WTC11 (cell line): ENCODE measurements around the gene GTF2F1. TPM values are rescaled to one million over a fixed set of nuclear protein-coding genes. Genes with fewer than 3 reads are reported as not detected.

Experiments
- ATAC-seq: fragments of 200-7000 bp; cut with Tn5 transposase; 2 replicates; pipeline ENCODE4 v1.10.0; 2021; ENCODE audit warnings: mild to moderate bottlenecking, moderate library complexity
- CTCF ChIA-PET: fragments of 300-600 bp; sonication (Branson Sonifier 250); formaldehyde crosslinking; loops from one replicate; lab custom pipeline; 2021; ENCODE audit warnings: antibody characterized with exemption; lab: Charles Lee
- POLR2A ChIA-PET: fragments of 350-600 bp; sonication (Branson Sonifier 250); formaldehyde crosslinking; loops from one replicate; lab custom pipeline; 2021; ENCODE audit warnings: antibody characterized with exemption; lab: Charles Lee
- DNase-seq: peaks from one replicate; pipeline ENCODE4 v3.0.0; 2021; ENCODE audit warnings: low spot score
- H3K27ac Mint-ChIP-seq: 2 replicates; pipeline ENCODE4 v1.8.0; 2021; ENCODE audit warnings: mixed read lengths
- H3K27me3 Mint-ChIP-seq: 2 replicates; pipeline ENCODE4 v1.8.0; 2021; ENCODE audit warnings: low read depth, mild to moderate bottlenecking, moderate library complexity, mixed read lengths
- H3K36me3 Mint-ChIP-seq: 2 replicates; pipeline ENCODE4 v1.8.0; 2021; ENCODE audit warnings: mixed read lengths
- H3K4me1 Mint-ChIP-seq: 2 replicates; pipeline ENCODE4 v1.8.0; 2022; ENCODE audit warnings: mixed read lengths
- H3K4me3 Mint-ChIP-seq: 2 replicates; pipeline ENCODE4 v1.8.0; 2021; ENCODE audit warnings: mild to moderate bottlenecking, moderate library complexity, mixed read lengths
- H3K9me3 Mint-ChIP-seq: 2 replicates; pipeline ENCODE4 v1.8.0; 2021; ENCODE audit warnings: mixed read lengths
- CBFB ChIP-seq: sonication (generic); formaldehyde crosslinking; IDR thresholded peaks from 2 replicates; pipeline ENCODE4 v1.8.1; 2022; ENCODE audit warnings: mild to moderate bottlenecking, low read depth, missing genetic modification reagents
- CREM ChIP-seq: sonication (generic); formaldehyde crosslinking; IDR thresholded peaks from 2 replicates; pipeline ENCODE4 v1.8.1; 2022; ENCODE audit warnings: mild to moderate bottlenecking, missing genetic modification reagents, moderate library complexity
- E2F5 ChIP-seq: sonication (generic); formaldehyde crosslinking; IDR thresholded peaks from 2 replicates; pipeline ENCODE4 v1.8.1; 2022; ENCODE audit warnings: mild to moderate bottlenecking, moderate library complexity, missing genetic modification reagents
- ESRRA ChIP-seq: sonication (generic); formaldehyde crosslinking; IDR thresholded peaks from 2 replicates; pipeline ENCODE4 v1.8.1; 2022; ENCODE audit warnings: mild to moderate bottlenecking, missing genetic modification reagents, borderline replicate concordance
- MYBL2 ChIP-seq: sonication (generic); formaldehyde crosslinking; IDR thresholded peaks from 2 replicates; pipeline ENCODE4 v1.8.1; 2023; ENCODE audit warnings: mild to moderate bottlenecking, moderate library complexity, missing genetic modification reagents
- NFYB ChIP-seq: sonication (generic); formaldehyde crosslinking; conservative IDR thresholded peaks from 2 replicates; pipeline ENCODE4 v1.8.0; 2022; ENCODE audit warnings: low read depth, missing genetic modification reagents
- OVOL2 ChIP-seq: fragments of 250-450 bp; sonication (Bioruptor Pico); IDR thresholded peaks from 2 replicates; pipeline ENCODE4 v1.9.0; 2021; ENCODE audit warnings: mild to moderate bottlenecking, borderline replicate concordance
- TEAD4 ChIP-seq: sonication (generic); formaldehyde crosslinking; IDR thresholded peaks from 2 replicates; pipeline ENCODE4 v1.8.0; 2022; ENCODE audit warnings: mild to moderate bottlenecking, missing genetic modification reagents
- TP53 ChIP-seq: sonication (generic); formaldehyde crosslinking; IDR thresholded peaks from 2 replicates; pipeline ENCODE4 v1.8.1; 2023; ENCODE audit warnings: mild to moderate bottlenecking, missing genetic modification reagents
- USF1 ChIP-seq: sonication (generic); formaldehyde crosslinking; IDR thresholded peaks from 2 replicates; pipeline ENCODE4 v1.8.0; 2022; ENCODE audit warnings: mild to moderate bottlenecking, missing genetic modification reagents
- ZBTB43 ChIP-seq: sonication (generic); formaldehyde crosslinking; IDR thresholded peaks from 2 replicates; pipeline ENCODE4 v1.8.1; 2023; ENCODE audit warnings: mild to moderate bottlenecking, missing genetic modification reagents
- ZNF138 ChIP-seq: sonication (generic); formaldehyde crosslinking; conservative IDR thresholded peaks from 2 replicates; pipeline ENCODE4 v1.8.1; 2022; ENCODE audit warnings: mild to moderate bottlenecking, moderate library complexity, missing genetic modification reagents
- ZNF263 ChIP-seq: sonication (generic); formaldehyde crosslinking; IDR thresholded peaks from 2 replicates; pipeline ENCODE4 v1.8.1; 2022; ENCODE audit warnings: low read depth, mild to moderate bottlenecking, moderate library complexity, missing genetic modification reagents
- ZNF396 ChIP-seq: fragments of 250-450 bp; sonication (Bioruptor Pico); IDR thresholded peaks from 2 replicates; pipeline ENCODE4 v1.8.0; 2021; ENCODE audit warnings: mild to moderate bottlenecking, moderate library complexity, borderline replicate concordance
- ZNF532 ChIP-seq: fragments of 250-450 bp; sonication (Bioruptor Pico); IDR thresholded peaks from 2 replicates; pipeline ENCODE4 v1.9.0; 2021; ENCODE audit warnings: mild to moderate bottlenecking, borderline replicate concordance
- ZNF671 ChIP-seq: fragments of 250-450 bp; sonication (Bioruptor Pico); IDR thresholded peaks from 2 replicates; pipeline ENCODE4 v1.8.0; 2021; ENCODE audit warnings: mild to moderate bottlenecking
- total RNA-seq: library from RNA; stranded (reverse); gene quantifications from 3 replicates; pipeline ENCODE4 v1.2.3, GENCODE V29; 2021
- TF ChIP-seq, protein P1 (sequence below): sonication (generic); formaldehyde crosslinking; conservative IDR thresholded peaks from 2 replicates; pipeline ENCODE4 v1.8.1; 2023; ENCODE audit warnings: mild to moderate bottlenecking, low read depth, missing genetic modification reagents, moderate library complexity
- TF ChIP-seq, protein P2 (sequence below): sonication (generic); formaldehyde crosslinking; IDR thresholded peaks from 2 replicates; pipeline ENCODE4 v1.8.0; 2023; ENCODE audit warnings: mild to moderate bottlenecking, missing genetic modification reagents

The GTF2F1 gene
- total RNA-seq, 1 experiment from 2014 or later: 62.4 TPM

DNA sequence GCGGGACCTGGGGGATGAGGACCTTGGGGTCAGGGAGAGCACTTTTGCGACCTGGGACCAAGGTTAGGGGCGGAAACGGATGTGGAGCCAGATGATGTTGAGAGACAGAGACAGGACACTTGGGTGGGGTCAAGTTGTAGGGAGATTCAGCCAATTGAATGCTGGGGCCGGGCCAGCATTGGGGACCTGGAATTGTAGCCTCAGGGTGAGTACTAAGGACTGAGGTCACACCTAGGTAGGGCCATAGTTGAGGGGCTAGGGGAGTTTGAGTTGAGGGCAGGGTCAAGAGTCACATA is 19.2 kb downstream of the GTF2F1 start (continued):
- TF ChIP-seq ZNF532 (no peak), ESRRA (CRISPR knock-in tag) (no peak), CBFB (no peak), ZNF671 (CRISPR knock-in tag) (no peak)
- TF ChIP-seq, all 79 proteins: peak for 0

DNA sequence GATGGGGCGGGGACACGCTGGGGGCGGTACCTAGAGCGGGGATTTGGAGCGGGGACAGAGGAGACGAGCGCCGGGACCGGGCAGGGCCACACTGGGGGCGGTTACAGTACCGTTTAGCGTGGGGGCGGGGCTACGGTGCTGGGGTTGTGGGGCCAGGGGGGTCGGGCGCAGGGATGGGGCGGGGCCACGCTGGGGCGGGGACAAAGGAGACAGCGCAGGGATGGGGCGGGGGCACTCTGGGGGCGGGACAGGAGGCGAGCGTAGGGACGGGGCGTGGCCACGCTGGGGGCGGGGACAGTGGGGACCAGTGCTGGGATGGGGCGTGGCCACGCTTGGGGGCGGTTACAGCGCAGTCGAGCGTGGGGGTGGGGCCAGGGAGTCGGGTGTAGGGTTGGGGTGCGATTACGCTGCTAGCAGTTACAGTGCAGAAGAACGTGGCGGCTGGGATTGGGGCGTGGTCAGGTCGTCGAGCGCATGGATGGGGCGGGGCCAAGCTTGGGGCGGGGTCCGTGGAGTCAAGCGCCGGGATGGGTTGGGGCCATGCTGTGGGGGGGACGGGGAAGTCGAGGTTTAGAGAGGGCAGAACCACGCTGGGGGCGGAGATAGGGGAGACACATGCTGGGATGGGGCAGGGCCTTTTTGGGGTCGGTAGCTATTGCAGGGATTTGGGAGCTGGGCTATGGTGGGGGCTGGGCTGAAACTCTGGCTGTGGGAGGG is 19.7 kb downstream of the GTF2F1 start:
- ChIA-PET CTCF (interaction anchor here (0.8 to 4.0 kb wide), 14 partner anchors 9 to 491 kb away, joined by 3 to 18 read pairs (median 4); partner anchors contain the start of genes CLPP, GTF2F1 and KHSRP), POLR2A (interaction anchor here (0.5 to 1.9 kb wide), 12 partner anchors 10 to 394 kb away, joined by 3 to 11 read pairs (median 4); partner anchors contain the start of genes CLPP, GTF2F1 and SH2D3A)
- Mint-ChIP-seq H3K9me3 (no peaks in the 10 kb centered on the region), H3K4me3 (peak overlapping the region; percentile 85), H3K27ac (peak overlapping the region; percentile 94), H3K36me3 (peaks cover 2% of the 10 kb centered on the region), H3K27me3 (no peaks in the 10 kb centered on the region), H3K4me1 (peaks cover 17% of the 10 kb centered on the region)
- DNase-seq (peak; percentile 100), ATAC-seq (peak; percentile 78)
- TF ChIP-seq ESRRA (CRISPR knock-in tag) (no peak), TP53 (CRISPR knock-in tag) (0 out of 2 replicates have a peak, but pooled peaks have one; percentile 38)

DNA sequence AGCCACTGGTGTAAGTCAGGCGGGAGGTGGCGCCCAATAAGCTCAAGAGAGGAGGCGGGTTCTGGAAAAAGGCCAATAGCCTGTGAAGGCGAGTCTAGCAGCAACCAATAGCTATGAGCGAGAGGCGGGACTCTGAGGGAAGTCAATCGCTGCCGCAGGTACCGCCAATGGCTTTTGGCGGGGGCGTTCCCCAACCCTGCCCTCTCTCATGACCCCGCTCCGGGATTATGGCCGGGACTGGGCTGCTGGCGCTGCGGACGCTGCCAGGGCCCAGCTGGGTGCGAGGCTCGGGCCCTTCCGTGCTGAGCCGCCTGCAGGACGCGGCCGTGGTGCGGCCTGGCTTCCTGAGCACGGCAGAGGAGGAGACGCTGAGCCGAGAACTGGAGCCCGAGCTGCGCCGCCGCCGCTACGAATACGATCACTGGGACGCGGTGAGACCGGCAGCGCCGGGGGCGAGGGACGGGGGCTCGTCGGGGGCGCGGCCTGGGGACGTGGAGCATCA is 20.3 kb downstream of the GTF2F1 start, which contains the start of gene ALKBH7:
Gene ALKBH7, plus strand, starts transcription at position 201 of the 502 bp plus-strand sequence. Its CDS starts 27 bp downstream, at position 228.
- Mint-ChIP-seq H3K27ac (peak within 1 kb of the TSS; percentile 99), H3K4me3 (peak within 1 kb of the TSS; percentile 85), H3K27me3 (no peaks in the 10 kb centered on the region), H3K36me3 (peaks cover 5% of the 10 kb centered on the region), H3K4me1 (peaks cover 17% of the 10 kb centered on the region), H3K9me3 (no peaks in the 10 kb centered on the region)
- ChIA-PET POLR2A (interaction anchor here (0.6 to 1.9 kb wide), 11 partner anchors 9 to 395 kb away, joined by 3 to 11 read pairs (median 4); partner anchors contain the start of genes CLPP, GTF2F1, KHSRP and SH2D3A), CTCF (interaction anchor here (0.8 to 4.0 kb wide), 15 partner anchors 12 to 491 kb away, joined by 3 to 18 read pairs (median 4); partner anchors contain the start of genes CLPP and KHSRP)
- ATAC-seq: peak; percentile 74
- DNase-seq: peak; percentile 96
- TF ChIP-seq MYBL2 (CRISPR knock-in tag) (no peak), ZNF396 (CRISPR knock-in tag) (no peak), OVOL2 (CRISPR knock-in tag) (no peak), E2F5 (CRISPR knock-in tag) (peak; percentile 70; the same call in 1 of the 2 replicates), ZNF263 (CRISPR knock-in tag) (no peak), CREM (CRISPR knock-in tag) (peak; percentile 61; the same call in 1 of the 2 replicates), TEAD4 (CRISPR knock-in tag) (no peak), ZNF138 (CRISPR knock-in tag) (no peak), USF1 (CRISPR knock-in tag) (peak; percentile 58), ZBTB43 (0 out of 2 replicates have a peak, but pooled peaks have one; percentile 26), NFYB (CRISPR knock-in tag) (peak; percentile 100)
- TF ChIP-seq, protein P1, sequence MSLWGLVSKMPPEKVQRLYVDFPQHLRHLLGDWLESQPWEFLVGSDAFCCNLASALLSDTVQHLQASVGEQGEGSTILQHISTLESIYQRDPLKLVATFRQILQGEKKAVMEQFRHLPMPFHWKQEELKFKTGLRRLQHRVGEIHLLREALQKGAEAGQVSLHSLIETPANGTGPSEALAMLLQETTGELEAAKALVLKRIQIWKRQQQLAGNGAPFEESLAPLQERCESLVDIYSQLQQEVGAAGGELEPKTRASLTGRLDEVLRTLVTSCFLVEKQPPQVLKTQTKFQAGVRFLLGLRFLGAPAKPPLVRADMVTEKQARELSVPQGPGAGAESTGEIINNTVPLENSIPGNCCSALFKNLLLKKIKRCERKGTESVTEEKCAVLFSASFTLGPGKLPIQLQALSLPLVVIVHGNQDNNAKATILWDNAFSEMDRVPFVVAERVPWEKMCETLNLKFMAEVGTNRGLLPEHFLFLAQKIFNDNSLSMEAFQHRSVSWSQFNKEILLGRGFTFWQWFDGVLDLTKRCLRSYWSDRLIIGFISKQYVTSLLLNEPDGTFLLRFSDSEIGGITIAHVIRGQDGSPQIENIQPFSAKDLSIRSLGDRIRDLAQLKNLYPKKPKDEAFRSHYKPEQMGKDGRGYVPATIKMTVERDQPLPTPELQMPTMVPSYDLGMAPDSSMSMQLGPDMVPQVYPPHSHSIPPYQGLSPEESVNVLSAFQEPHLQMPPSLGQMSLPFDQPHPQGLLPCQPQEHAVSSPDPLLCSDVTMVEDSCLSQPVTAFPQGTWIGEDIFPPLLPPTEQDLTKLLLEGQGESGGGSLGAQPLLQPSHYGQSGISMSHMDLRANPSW (CRISPR knock-in tag): no peak
- TF ChIP-seq, protein P2, sequence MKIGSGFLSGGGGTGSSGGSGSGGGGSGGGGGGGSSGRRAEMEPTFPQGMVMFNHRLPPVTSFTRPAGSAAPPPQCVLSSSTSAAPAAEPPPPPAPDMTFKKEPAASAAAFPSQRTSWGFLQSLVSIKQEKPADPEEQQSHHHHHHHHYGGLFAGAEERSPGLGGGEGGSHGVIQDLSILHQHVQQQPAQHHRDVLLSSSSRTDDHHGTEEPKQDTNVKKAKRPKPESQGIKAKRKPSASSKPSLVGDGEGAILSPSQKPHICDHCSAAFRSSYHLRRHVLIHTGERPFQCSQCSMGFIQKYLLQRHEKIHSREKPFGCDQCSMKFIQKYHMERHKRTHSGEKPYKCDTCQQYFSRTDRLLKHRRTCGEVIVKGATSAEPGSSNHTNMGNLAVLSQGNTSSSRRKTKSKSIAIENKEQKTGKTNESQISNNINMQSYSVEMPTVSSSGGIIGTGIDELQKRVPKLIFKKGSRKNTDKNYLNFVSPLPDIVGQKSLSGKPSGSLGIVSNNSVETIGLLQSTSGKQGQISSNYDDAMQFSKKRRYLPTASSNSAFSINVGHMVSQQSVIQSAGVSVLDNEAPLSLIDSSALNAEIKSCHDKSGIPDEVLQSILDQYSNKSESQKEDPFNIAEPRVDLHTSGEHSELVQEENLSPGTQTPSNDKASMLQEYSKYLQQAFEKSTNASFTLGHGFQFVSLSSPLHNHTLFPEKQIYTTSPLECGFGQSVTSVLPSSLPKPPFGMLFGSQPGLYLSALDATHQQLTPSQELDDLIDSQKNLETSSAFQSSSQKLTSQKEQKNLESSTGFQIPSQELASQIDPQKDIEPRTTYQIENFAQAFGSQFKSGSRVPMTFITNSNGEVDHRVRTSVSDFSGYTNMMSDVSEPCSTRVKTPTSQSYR (CRISPR knock-in tag): no peak
